HepG2 (cell line): ENCODE data around the gene TOP1. TPM values are rescaled to one million over a fixed set of nuclear protein-coding genes. Genes with fewer than 3 reads are reported as not detected.

Experiments
- AGO1 ChIP-seq: fragments of 200-400 bp; formaldehyde crosslinking; IDR thresholded peaks from 2 replicates; pipeline ENCODE4 v1.6.1; 2017; ENCODE audit warnings: mild to moderate bottlenecking, low read depth, low read length, moderate library complexity; ENCODE audit not compliant: poor library complexity, severe bottlenecking
- ARID2 ChIP-seq: sonication (generic); formaldehyde crosslinking; IDR thresholded peaks from 2 replicates; pipeline ENCODE4 v1.8.1; 2022; ENCODE audit warnings: mild to moderate bottlenecking, missing genetic modification reagents, borderline replicate concordance
- CENPT ChIP-seq: sonication (generic); formaldehyde crosslinking; IDR thresholded peaks from 2 replicates; pipeline ENCODE4 v1.8.0; 2022; ENCODE audit warnings: low read depth, mild to moderate bottlenecking, moderate library complexity, missing genetic modification reagents
- EED ChIP-seq: sonication (generic); formaldehyde crosslinking; IDR thresholded peaks from 2 replicates; pipeline ENCODE4 v1.5.0; 2020; ENCODE audit warnings: mild to moderate bottlenecking, missing genetic modification reagents
- FOXA1 ChIP-seq, 2 experiments: fragments of 450-650 bp in 1 of 2; sonication (generic) in 1 of 2; formaldehyde crosslinking in 1 of 2; IDR thresholded peaks; 2 replicates each; pipeline versions ENCODE4 v1.4.0 to v1.6.1; 2016 to 2020; ENCODE audit warnings: missing genetic modification reagents in 1 of 2
- FOXC1 ChIP-seq: sonication (generic); formaldehyde crosslinking; IDR thresholded peaks from 2 replicates; pipeline ENCODE4 v1.8.0; 2022; ENCODE audit warnings: mild to moderate bottlenecking, missing genetic modification reagents, borderline replicate concordance
- FOXM1 ChIP-seq: sonication (generic); formaldehyde crosslinking; IDR thresholded peaks from 2 replicates; pipeline ENCODE4 v1.5.0; 2020; ENCODE audit warnings: missing genetic modification reagents
- LCORL ChIP-seq, 2 experiments: fragments of 450-650 bp in 1 of 2; sonication (generic) in 1 of 2; formaldehyde crosslinking in 1 of 2; IDR thresholded peaks; 2 replicates each; pipeline versions ENCODE4 v1.5.0 to v1.6.1; 2017 to 2020; ENCODE audit warnings: antibody characterized with exemption in 1 of 2, missing genetic modification reagents in 1 of 2
- RFXANK ChIP-seq: IDR thresholded peaks from 2 replicates; pipeline ENCODE4 v1.6.1; 2016
- SOX5 ChIP-seq: IDR thresholded peaks from 2 replicates; pipeline ENCODE4 v1.6.1; 2016; ENCODE audit warnings: borderline replicate concordance
- SUZ12 ChIP-seq: fragments of 150-350 bp; IDR thresholded peaks from 2 replicates; pipeline ENCODE4 v1.6.1; 2014; ENCODE audit warnings: low read depth, low read length
- ZKSCAN1 ChIP-seq: fragments of 150-350 bp; IDR thresholded peaks from 2 replicates; pipeline ENCODE4 v1.6.1; 2014; ENCODE audit warnings: low read length
- ZMYM2 ChIP-seq: sonication (generic); formaldehyde crosslinking; IDR thresholded peaks from 2 replicates; pipeline ENCODE4 v1.8.0; 2022; ENCODE audit warnings: mild to moderate bottlenecking, missing genetic modification reagents
- ZNF552 ChIP-seq: sonication (generic); formaldehyde crosslinking; IDR thresholded peaks from 2 replicates; pipeline ENCODE4 v1.9.0; 2022; ENCODE audit warnings: missing genetic modification reagents, mild to moderate bottlenecking, borderline replicate concordance
- ZNF615 ChIP-seq: sonication (generic); formaldehyde crosslinking; IDR thresholded peaks from 2 replicates; pipeline ENCODE4 v1.5.0; 2020; ENCODE audit warnings: mild to moderate bottlenecking, missing genetic modification reagents, borderline replicate concordance
- ZNF629 ChIP-seq: sonication (generic); formaldehyde crosslinking; conservative IDR thresholded peaks from 2 replicates; pipeline ENCODE4 v1.5.0; 2020; ENCODE audit warnings: missing genetic modification reagents
- ZNF792 ChIP-seq: IDR thresholded peaks from 2 replicates; pipeline ENCODE4 v1.6.1; 2016
- polyA plus RNA-seq, 8 experiments: library from polyadenylated mRNA; depleted of rRNA in 3 of 8; stranded (reverse) in 7 of 8; unstranded in 1 of 8; fragments of >200 nt; fragmentation: Illumina TruSeq in 4 of 8; extraction: Trizol in 4 of 8; gene quantifications; 2 replicates each; pipeline versions ENCODE4 v1.2.1 to v1.2.3, GENCODE V29; 2011 to 2016; ENCODE audit warnings: low read depth in 4 of 8, missing spikeins in 1 of 8, mixed read lengths in 1 of 8; ENCODE audit not compliant: insufficient read depth in 1 of 8
- total RNA-seq, 5 experiments: library from RNA; depleted of rRNA; stranded (reverse); fragments of >200 nt; fragmentation: Illumina TruSeq; extraction: Trizol; gene quantifications; 2 replicates each; pipeline ENCODE4 v1.2.3, GENCODE V29; 2016; ENCODE audit warnings: low read depth in 1 of 5
- TF ChIP-seq, protein P1 (sequence below): sonication (generic); formaldehyde crosslinking; IDR thresholded peaks from 2 replicates; pipeline ENCODE4 v1.5.1; 2020; ENCODE audit warnings: missing genetic modification reagents, mild to moderate bottlenecking, borderline replicate concordance
- TF ChIP-seq, protein P2 (sequence below): sonication (generic); formaldehyde crosslinking; IDR thresholded peaks from 2 replicates; pipeline ENCODE4 v1.4.0; 2020; ENCODE audit warnings: missing genetic modification reagents, borderline replicate concordance
- TF ChIP-seq, protein P3 (sequence below): sonication (generic); formaldehyde crosslinking; IDR thresholded peaks from 2 replicates; pipeline ENCODE4 v1.4.0; 2020; ENCODE audit warnings: missing genetic modification reagents, borderline replicate concordance
- TF ChIP-seq, protein P4 (sequence below): IDR thresholded peaks from 2 replicates; pipeline ENCODE4 v1.6.1; 2016; ENCODE audit warnings: low read depth, control low read depth

The TOP1 gene
- total and polyA plus RNA-seq, 2 of the 13 experiments (the other 11 are each of a cell fraction or from before 2014, with no cell fraction given) = 10.2 to 19.4 TPM

DNA sequence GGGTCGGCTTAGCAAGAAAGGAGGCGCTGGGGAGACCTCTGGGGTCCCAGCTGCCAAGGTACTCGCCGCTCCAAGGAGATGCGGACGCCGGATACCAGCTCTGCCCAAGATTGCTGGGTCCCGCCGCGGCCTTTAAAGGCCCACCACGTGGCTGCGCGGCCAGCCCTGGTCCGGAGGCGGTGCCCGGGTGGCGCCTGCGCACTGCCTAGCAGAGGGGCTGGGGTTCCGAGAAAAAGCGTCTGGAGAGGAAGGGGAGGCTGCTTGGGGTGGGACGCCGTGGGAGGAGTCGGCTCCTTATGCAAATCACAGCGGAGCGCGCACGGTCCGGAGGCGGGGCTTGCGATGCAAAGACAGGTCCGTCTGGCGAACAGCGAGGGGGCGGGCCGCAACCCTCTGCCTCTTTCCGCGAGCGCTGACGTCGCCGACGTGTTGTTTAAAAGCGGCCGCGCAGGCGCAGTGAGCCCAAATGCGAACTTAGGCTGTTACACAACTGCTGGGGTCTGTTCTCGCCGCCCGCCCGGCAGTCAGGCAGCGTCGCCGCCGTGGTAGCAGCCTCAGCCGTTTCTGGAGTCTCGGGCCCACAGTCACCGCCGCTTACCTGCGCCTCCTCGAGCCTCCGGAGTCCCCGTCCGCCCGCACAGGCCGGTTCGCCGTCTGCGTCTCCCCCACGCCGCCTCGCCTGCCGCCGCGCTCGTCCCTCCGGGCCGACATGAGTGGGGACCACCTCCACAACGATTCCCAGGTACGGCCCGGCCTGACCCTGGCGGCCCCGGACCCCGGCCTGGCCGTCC is at the start of gene TOP1 (continued):
- TF ChIP-seq, protein P1, sequence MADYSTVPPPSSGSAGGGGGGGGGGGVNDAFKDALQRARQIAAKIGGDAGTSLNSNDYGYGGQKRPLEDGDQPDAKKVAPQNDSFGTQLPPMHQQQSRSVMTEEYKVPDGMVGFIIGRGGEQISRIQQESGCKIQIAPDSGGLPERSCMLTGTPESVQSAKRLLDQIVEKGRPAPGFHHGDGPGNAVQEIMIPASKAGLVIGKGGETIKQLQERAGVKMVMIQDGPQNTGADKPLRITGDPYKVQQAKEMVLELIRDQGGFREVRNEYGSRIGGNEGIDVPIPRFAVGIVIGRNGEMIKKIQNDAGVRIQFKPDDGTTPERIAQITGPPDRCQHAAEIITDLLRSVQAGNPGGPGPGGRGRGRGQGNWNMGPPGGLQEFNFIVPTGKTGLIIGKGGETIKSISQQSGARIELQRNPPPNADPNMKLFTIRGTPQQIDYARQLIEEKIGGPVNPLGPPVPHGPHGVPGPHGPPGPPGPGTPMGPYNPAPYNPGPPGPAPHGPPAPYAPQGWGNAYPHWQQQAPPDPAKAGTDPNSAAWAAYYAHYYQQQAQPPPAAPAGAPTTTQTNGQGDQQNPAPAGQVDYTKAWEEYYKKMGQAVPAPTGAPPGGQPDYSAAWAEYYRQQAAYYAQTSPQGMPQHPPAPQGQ = no peak
- TF ChIP-seq FOXC1 (CRISPR knock-in tag) = peak; percentile 96
- peak; percentile 96 for TF ChIP-seq ARID2 (CRISPR knock-in tag)
- TF ChIP-seq FOXM1 (CRISPR knock-in tag) = peak; percentile 61; the same call in 1 of the 2 replicates
- TF ChIP-seq ZNF792 (CRISPR knock-in tag) = peak; percentile 93; the same call in 1 of the 2 replicates
- peak; percentile 92 for TF ChIP-seq CENPT (CRISPR knock-in tag)
- TF ChIP-seq ZNF552 (CRISPR knock-in tag) = peak; percentile 79
- no peak for TF ChIP-seq ZNF615 (CRISPR knock-in tag)
- TF ChIP-seq ZMYM2 = no peak
- peak; percentile 70; the same call in 1 of the 2 replicates for TF ChIP-seq EED (CRISPR knock-in tag)
- TF ChIP-seq AGO1 = peak; percentile 70
- TF ChIP-seq, protein P2, sequence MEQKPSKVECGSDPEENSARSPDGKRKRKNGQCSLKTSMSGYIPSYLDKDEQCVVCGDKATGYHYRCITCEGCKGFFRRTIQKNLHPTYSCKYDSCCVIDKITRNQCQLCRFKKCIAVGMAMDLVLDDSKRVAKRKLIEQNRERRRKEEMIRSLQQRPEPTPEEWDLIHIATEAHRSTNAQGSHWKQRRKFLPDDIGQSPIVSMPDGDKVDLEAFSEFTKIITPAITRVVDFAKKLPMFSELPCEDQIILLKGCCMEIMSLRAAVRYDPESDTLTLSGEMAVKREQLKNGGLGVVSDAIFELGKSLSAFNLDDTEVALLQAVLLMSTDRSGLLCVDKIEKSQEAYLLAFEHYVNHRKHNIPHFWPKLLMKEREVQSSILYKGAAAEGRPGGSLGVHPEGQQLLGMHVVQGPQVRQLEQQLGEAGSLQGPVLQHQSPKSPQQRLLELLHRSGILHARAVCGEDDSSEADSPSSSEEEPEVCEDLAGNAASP (CRISPR knock-in tag) = peak; percentile 48; the same call in 1 of the 2 replicates
- TF ChIP-seq, protein P3, sequence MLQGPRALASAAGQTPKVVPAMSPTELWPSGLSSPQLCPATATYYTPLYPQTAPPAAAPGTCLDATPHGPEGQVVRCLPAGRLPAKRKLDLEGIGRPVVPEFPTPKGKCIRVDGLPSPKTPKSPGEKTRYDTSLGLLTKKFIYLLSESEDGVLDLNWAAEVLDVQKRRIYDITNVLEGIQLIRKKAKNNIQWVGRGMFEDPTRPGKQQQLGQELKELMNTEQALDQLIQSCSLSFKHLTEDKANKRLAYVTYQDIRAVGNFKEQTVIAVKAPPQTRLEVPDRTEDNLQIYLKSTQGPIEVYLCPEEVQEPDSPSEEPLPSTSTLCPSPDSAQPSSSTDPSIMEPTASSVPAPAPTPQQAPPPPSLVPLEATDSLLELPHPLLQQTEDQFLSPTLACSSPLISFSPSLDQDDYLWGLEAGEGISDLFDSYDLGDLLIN (CRISPR knock-in tag) = peak; percentile 91; the same call in 1 of the 2 replicates
- peak; percentile 74; the same call in 1 of the 2 replicates for TF ChIP-seq RFXANK (CRISPR knock-in tag)
- no peak for TF ChIP-seq ZKSCAN1
- TF ChIP-seq FOXA1 (IDR thresholded peaks at IDR 0.05) = no peak
- TF ChIP-seq FOXA1 (CRISPR knock-in tag; IDR thresholded peaks at IDR 0.05) = peak; percentile 73
- peak; percentile 57; the same call in 1 of the 2 replicates for TF ChIP-seq ZNF629 (CRISPR knock-in tag)
- TF ChIP-seq, protein P4, sequence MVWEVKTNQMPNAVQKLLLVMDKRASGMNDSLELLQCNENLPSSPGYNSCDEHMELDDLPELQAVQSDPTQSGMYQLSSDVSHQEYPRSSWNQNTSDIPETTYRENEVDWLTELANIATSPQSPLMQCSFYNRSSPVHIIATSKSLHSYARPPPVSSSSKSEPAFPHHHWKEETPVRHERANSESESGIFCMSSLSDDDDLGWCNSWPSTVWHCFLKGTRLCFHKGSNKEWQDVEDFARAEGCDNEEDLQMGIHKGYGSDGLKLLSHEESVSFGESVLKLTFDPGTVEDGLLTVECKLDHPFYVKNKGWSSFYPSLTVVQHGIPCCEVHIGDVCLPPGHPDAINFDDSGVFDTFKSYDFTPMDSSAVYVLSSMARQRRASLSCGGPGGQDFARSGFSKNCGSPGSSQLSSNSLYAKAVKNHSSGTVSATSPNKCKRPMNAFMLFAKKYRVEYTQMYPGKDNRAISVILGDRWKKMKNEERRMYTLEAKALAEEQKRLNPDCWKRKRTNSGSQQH (CRISPR knock-in tag) = peak; percentile 89
- TF ChIP-seq SUZ12 = no peak
- TF ChIP-seq LCORL (IDR thresholded peaks at IDR 0.05) = no peak; the same call in 1 of the 2 replicates
- TF ChIP-seq LCORL (CRISPR knock-in tag; IDR thresholded peaks at IDR 0.05) = peak; percentile 73; the same call in 1 of the 2 replicates
- TF ChIP-seq SOX5 (CRISPR knock-in tag) = peak; percentile 53; the same call in 1 of the 2 replicates
